ENCODE results near the gene SETD6. TPM values are rescaled to one million over a fixed set of nuclear protein-coding genes. Genes with fewer than 3 reads are reported as not detected.

SETD6 gene
- total RNA-seq, 1 experiment from 2014 or later = 35.2 TPM

- POLR2A ChIA-PET (ENCODE audit: low non-redundant PET) = no interaction called here
- Histone ChIP-seq H3K36me3 (ENCODE audit: insufficient read depth, low read length, poor library complexity, severe bottlenecking) (peaks cover 63% of the 10 kb centered on the region), H3K27me3 (replicated peaks; ENCODE audit: insufficient read depth, low read depth, low read length, poor library complexity) (no peaks in the 10 kb centered on the region), H3K4me1 (ENCODE audit: insufficient read depth, low read length, poor library complexity, severe bottlenecking) (peaks cover 8% of the 10 kb centered on the region), H3K27ac (ENCODE audit: low read depth, low read length, poor library complexity, severe bottlenecking) (no peak overlapping the region), H3K9me3 (ENCODE audit: low read depth, low read length, poor library complexity, severe bottlenecking) (no peaks in the 10 kb centered on the region), H3K4me3 (ENCODE audit: low read depth, low read length, poor library complexity, severe bottlenecking) (no peak overlapping the region)
- no peak for DNase-seq (ENCODE audit: low spot score)
- CTCF ChIA-PET = no interaction called here
- TF ChIP-seq CTCF (conservative IDR thresholded peaks at IDR 0.05; ENCODE audit: low read depth, low read length) (no peak), EZH2 (IDR thresholded peaks at IDR 0.05; ENCODE audit: borderline replicate concordance, low read depth, low read length, poor library complexity, severe bottlenecking) (no peak)
- TSS peak; percentile 27 for BruUV-seq (replicated peaks)
- intact Hi-C loops (cut with micrococcal nuclease; ENCODE audit: unreplicated experiment) = no loop called here
Measured at GRCh38 chr16:58518083-58518979, 3.0 kb downstream of the SETD6 start.

- no TSS peak for BruUV-seq (replicated peaks)
- H3K9me3 ChIP-seq (ENCODE audit: low read depth, low read length, poor library complexity, severe bottlenecking) = no peaks in the 10 kb centered on the region
- intact Hi-C loops (cut with micrococcal nuclease; ENCODE audit: unreplicated experiment) = no loop called here
- ChIA-PET CTCF (no interaction called here), POLR2A (ENCODE audit: low non-redundant PET) (no interaction called here)
- H3K27ac ChIP-seq (ENCODE audit: low read depth, low read length, poor library complexity, severe bottlenecking) = no peak overlapping the region
- H3K27me3 ChIP-seq (replicated peaks; ENCODE audit: insufficient read depth, low read depth, low read length, poor library complexity) = no peaks in the 10 kb centered on the region
- TF ChIP-seq EZH2 (IDR thresholded peaks at IDR 0.05; ENCODE audit: borderline replicate concordance, low read depth, low read length, poor library complexity, severe bottlenecking) (no peak), CTCF (conservative IDR thresholded peaks at IDR 0.05; ENCODE audit: low read depth, low read length) (no peak)
- H3K4me1 ChIP-seq (ENCODE audit: insufficient read depth, low read length, poor library complexity, severe bottlenecking) = peaks cover 8% of the 10 kb centered on the region
- no peak for DNase-seq (ENCODE audit: low spot score)
- no peak overlapping the region for H3K4me3 ChIP-seq (ENCODE audit: low read depth, low read length, poor library complexity, severe bottlenecking)
- peaks cover 70% of the 10 kb centered on the region for H3K36me3 ChIP-seq (ENCODE audit: insufficient read depth, low read length, poor library complexity, severe bottlenecking)
Measured at GRCh38 chr16:58518980-58519368, 3.7 kb downstream of the SETD6 start.

GRCh38 chr16:58519707-58520106, 4.4 kb downstream of the SETD6 start:
- ChIA-PET POLR2A (ENCODE audit: low non-redundant PET) (no interaction called here), CTCF (no interaction called here)
- Histone ChIP-seq H3K9me3 (ENCODE audit: low read depth, low read length, poor library complexity, severe bottlenecking) (no peaks in the 10 kb centered on the region), H3K4me1 (ENCODE audit: insufficient read depth, low read length, poor library complexity, severe bottlenecking) (peaks cover 8% of the 10 kb centered on the region), H3K27ac (ENCODE audit: low read depth, low read length, poor library complexity, severe bottlenecking) (no peak overlapping the region), H3K36me3 (ENCODE audit: insufficient read depth, low read length, poor library complexity, severe bottlenecking) (peaks cover 77% of the 10 kb centered on the region), H3K27me3 (replicated peaks; ENCODE audit: insufficient read depth, low read depth, low read length, poor library complexity) (no peaks in the 10 kb centered on the region), H3K4me3 (ENCODE audit: low read depth, low read length, poor library complexity, severe bottlenecking) (no peak overlapping the region)
- BruUV-seq (replicated peaks) = no TSS peak
- intact Hi-C loops (cut with micrococcal nuclease; ENCODE audit: unreplicated experiment) = no loop called here
- TF ChIP-seq EZH2 (IDR thresholded peaks at IDR 0.05; ENCODE audit: borderline replicate concordance, low read depth, low read length, poor library complexity, severe bottlenecking) (no peak), CTCF (conservative IDR thresholded peaks at IDR 0.05; ENCODE audit: low read depth, low read length) (no peak)
- DNase-seq (ENCODE audit: low spot score) = no peak
